SH-SY5Y (cell line): ENCODE data around the gene SMC3.

Source experiments
- GATA2 ChIP-seq: IDR thresholded peaks from 2 replicates; pipeline ENCODE4 v1.6.1; 2011; ENCODE audit warnings: mild to moderate bottlenecking, low read depth, low read length
- GATA3 ChIP-seq: IDR thresholded peaks from 2 replicates; pipeline ENCODE4 v1.6.1; 2011; ENCODE audit warnings: low read depth, mild to moderate bottlenecking, low read length, moderate library complexity

Gene SMC3

GRCh38 chr10:110642204-110643034 is 74.9 kb downstream of the SMC3 start:
- TF ChIP-seq GATA2: no peak
- TF ChIP-seq GATA3: no peak

GRCh38 chr10:110643035-110643652 is 75.6 kb downstream of the SMC3 start:
- TF ChIP-seq GATA2 (no peak), GATA3 (no peak)

- no peak for TF ChIP-seq GATA3
- TF ChIP-seq GATA2: no peak
Measured at GRCh38 chr10:110643653-110644597, 76.4 kb downstream of the SMC3 start, which contains the start of gene RBM20. Gene RBM20, plus strand, starts transcription at chr10:110644336. Its CDS starts 119 bp downstream, at chr10:110644455.

GRCh38 chr10:110644598-110645462 is 77.3 kb downstream of the SMC3 start:
- no peak for TF ChIP-seq GATA3
- TF ChIP-seq GATA2: no peak

- TF ChIP-seq GATA3 (no peak), GATA2 (no peak)
Measured at GRCh38 chr10:110646417-110647135, 79.1 kb downstream of the SMC3 start.

DNA sequence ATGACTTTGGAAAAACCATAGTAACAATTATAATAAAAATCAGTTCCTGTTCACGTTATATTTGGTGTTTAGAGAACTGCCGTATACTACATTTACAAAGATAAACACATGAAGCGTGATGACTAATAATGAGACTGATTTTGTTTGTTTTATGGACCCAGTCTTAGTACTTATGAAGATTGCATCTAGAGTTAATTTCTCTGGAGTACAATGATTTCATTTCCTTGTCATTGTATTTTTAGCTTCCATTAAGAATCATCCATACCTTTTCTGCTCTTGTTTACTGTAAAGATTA is 79.6 kb downstream of the SMC3 start:
- no peak for TF ChIP-seq GATA3
- TF ChIP-seq GATA2: no peak

DNA sequence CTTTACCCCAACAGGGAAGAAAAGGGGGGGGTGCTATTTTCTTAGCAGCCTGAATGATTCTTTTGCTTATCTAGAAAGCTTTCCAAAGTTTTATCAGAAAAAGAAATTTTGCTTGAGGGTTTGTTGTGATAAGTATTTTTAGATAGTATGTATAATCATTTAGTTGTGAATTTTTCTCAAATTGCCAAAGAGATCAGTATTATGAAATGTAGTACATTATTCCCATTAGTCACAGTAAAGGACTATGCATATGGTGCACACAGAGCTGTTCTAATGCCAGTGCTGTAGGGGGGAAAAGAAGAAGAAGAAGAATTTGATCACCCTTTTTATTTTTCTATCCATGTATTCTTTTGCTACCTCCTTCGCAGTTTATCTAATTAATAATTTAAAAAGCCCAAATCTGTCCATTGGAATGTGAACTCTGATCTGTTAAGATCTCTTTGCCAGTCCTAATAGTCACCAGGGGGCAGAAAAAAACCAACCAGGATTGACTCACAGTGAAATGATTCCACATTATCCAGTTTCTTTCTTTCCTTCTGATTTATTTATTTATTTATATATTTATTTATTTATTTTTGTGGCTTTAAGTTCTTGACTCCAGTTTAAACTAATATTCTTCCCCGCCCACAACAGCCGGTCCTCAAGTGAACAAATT is 81.3 kb downstream of the SMC3 start:
- TF ChIP-seq GATA3 (no peak), GATA2 (no peak)

DNA sequence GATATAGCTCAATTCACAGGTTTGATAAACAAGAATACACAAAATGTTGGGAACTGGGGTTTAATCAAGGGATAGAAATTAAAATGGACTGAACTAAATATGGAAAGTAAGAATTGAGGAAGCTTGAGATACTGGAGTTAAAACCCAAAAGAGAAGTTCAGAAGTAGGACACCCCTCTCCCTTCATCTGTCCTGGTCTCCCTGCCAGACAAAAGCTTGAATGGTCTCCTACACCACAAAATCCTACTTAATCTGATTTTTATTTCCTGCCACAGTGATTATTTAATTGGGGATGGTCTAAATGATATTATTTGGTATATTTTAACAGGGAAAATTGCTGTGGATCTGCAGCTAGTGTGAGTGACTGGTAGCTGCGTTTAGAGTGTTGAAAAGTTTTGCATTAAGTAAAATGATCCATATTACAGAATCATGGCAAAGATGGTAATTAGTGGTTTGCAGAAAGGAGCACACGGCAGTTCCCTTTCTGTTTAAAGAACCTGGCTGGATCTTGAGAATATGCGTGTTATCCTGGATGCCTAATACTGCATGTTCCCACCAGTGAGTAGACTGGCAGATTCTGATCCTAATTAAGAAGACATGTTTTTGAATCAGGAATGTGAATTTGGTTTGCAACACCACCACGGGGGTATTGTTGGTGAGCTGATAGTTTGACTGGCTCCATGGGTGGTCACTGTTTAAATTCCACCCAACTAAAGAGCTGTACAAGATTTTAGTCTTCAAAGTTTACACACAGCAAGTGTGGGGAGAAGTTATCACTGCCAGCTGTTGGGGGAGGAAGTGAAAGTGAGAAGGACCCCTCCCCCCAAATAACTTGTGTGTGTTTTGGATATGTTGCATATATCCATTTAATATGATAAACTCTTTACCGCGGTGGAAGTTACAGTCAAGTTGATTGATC is 82.1 kb downstream of the SMC3 start:
- no peak for TF ChIP-seq GATA3
- TF ChIP-seq GATA2: no peak

DNA sequence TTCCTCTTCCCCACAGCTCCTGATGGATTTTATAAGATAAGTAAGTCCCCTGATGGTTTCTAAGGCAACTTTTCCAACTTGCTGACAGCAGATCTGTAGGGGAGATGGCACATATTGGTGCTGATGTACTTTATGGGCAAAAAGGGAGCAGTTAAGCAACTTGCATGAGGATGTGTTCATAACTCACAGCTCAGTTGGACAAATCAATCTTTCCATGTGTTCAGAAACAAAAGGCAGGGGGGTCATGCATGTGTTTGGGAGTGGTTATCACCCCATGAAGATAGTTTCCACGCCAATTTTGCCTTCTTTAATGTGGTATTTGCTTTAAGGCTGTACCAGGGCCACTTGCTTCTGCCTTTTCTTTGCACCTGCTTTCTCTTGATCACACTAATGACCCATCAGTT is 82.8 kb downstream of the SMC3 start:
- no peak for TF ChIP-seq GATA3
- TF ChIP-seq GATA2: no peak

- no peak for TF ChIP-seq GATA2
- TF ChIP-seq GATA3: no peak
Measured at GRCh38 chr10:110651044-110651958, 83.8 kb downstream of the SMC3 start.
